Effector CD4-positive, alpha-beta T cell (primary cell): ENCODE results near the gene STK17A.
"Not testable (repeated sequence)": the region's sequence is repeated elsewhere in the genome, so short reads cannot be mapped to it uniquely, and the experiment has no call there.

Experiments used
- DNase-seq: peaks from one replicate; pipeline ENCODE4 v3.0.0-alpha.2; 2020

The STK17A gene

DNA sequence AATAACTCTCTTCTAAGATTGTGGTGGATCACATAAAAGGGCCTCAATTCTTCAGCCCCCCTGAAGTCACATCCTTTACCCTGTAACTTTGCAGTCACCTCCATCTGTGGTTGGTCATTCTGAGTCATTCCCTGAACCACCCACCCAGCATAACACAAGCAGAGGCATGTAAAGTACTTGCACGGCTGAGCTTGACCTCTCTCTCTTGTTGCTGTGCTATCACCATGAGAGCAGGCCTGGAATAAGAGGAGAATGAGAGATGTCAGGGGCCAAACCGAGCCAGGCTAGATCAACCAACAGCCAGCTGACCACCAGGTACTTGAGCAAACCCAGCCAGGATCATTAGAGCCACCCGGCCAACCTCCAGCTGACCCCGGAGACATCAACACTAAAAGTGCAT is 13.5 kb upstream of the STK17A start:
- DNase-seq, result no peak

GRCh38 chr7:43570688-43571365 is 12.1 kb upstream of the STK17A start:
- no peak for DNase-seq

GRCh38 chr7:43572516-43573049 is 10.3 kb upstream of the STK17A start:
- DNase-seq, result no peak

DNA sequence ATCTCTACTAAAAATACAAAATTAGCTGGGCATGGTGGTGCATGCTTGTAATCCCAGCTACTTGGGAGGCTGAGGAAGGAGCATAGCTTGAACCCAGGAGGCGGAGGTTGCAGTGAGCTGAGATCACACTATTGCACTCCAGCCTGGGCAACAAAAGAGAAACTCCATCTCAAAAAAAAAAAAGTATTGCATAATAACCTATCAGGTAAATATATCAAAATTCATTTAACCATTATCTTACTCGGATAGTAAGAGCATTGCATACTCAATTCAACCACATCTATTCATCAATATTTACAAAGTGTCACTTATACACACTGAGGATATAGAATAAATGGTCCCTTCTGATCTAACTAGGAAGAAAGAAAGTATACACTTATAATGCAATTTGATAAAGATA is 9.1 kb upstream of the STK17A start:
- DNase-seq, result not testable (repeated sequence)

GRCh38 chr7:43575506-43575905 is 7.4 kb upstream of the STK17A start:
- DNase-seq, result no peak

DNA sequence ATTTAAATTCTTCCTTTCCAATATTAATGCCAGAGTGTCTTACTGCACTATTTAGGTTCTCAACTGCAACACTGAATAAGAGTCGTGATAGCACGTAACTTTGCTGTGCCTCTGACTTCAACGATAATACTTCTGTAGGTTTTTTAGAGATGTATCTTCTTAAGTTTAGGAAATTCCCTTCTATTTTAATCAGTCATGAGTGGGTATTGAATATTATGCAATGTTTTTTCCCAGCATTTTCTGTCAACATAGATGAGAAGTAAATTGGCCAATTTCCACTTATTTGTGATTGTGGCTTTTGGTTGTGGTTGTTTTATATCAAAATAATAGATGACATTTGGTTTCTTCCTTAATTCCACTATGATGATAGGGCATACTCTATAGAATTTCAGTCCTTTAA is 6.7 kb upstream of the STK17A start:
- no peak for DNase-seq

DNA sequence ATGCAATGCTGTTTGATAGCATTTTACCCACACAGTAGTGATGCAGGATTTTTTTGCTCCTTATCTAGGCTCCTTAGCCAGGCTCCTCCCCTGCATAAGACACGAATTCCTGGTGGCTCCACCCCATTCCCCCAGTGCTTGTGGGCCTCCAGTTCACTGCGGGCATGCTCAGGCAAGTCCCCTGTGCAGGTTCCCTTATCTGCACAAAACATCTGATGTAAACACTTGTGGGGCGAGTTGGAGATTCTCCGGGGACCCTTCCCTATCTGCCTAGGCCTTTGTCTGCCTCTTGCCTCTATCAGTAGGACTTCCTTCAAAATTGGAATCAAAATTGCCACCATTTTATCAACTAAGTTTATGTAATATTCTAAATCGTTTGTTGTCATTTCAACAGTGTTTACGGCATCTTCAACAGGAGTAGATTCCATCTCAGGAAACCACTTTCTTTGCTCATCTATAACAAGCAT is 5.4 kb upstream of the STK17A start:
- no peak for DNase-seq

GRCh38 chr7:43583424-43584194 is 701 bp downstream of the STK17A start:
- peak; percentile 60 for DNase-seq

DNA sequence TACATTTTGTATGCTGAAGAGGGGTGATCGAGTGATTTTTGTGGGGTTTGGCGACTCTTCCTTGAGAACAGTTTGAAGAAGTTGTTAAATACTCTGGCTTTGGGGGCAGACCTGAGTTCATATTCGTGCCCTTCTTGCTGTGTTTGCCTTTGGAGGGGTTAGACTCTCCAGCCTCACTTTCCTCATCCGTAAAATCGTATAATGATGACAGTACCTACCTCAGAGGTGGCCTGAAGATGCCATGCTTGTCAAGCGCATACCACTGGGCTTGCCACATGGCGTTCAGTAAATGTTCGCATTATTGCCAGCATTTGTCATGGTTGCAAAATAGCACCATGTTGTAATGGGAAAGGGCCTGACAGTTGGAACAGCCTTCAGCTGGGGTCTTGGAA is 1.3 kb downstream of the STK17A start:
- peak; percentile 23 for DNase-seq

DNA sequence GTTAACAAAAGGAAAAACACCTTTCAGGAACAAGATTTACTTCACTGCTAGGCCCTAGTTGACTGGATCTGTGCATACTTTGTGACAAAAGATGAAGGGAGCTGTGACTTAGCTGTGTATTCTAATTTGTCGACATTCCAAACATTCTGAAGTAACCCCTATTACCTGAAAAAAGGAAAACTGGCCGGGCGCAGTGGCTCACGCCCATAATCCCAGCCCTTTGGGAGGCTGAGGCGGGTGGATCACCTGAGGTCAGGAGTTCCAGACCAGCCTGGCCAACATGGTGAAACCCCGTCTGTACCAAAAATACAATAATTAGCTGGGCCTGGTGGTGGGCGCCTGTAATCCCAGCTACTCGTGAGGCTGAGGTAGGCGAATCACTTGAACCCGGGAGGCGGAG is 1.8 kb downstream of the STK17A start:
- DNase-seq, result not testable (repeated sequence)

DNA sequence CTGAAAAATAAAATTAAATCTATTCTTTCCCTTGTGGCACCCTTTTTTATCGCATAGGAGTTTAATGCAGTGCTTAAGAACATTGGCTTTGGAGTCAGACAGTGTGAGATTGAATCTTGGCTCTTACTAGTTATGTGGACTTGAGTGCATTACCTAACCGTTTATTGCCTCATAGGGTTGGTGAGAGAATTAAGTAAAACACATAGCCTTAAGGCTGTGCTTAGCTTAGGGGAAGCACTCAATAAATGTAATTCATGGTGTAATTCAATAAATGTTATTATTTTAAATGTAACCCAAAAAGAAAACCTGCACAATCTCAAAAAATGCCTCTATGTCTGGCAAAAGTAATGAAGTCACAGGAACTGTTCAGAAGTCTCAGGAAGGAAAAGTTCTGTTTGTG is 2.7 kb downstream of the STK17A start:
- DNase-seq, result no peak

GRCh38 chr7:43586251-43586900 is 3.5 kb downstream of the STK17A start:
- DNase-seq, result no peak

DNA sequence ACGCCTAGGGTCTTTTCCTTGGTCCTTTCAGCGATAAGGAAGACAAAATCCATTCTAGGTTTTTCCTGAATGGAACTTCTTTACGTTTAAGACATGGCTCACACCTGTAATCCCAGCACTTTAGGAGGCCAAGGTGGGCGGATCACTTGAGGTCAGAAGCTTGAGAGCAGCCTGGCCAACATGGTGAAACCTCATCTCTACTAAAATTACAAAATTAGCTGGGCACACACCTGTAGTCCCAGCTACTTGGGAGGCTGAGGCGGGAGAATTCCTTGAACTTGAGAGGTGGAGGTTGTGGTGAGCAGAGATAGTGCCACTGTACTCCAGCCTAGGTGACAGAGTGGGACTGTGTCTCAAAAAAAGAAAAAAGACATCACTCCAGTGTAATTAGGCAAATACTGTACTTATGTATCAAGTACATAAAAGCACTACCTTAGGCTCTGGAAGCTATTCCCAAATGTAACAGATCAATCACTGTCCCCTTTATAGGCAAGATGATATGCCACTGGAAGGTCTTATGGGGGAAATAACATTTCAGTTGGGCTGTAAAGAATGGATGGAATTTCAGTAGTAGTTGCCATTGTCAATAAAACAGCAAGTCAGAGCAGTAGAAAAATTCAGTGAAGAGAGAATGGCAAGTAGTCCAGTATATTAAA is 5.7 kb downstream of the STK17A start:
- no peak for DNase-seq

GRCh38 chr7:43589133-43589478 is 6.2 kb downstream of the STK17A start:
- DNase-seq, result no peak

- DNase-seq, result no peak
Observed at GRCh38 chr7:43589728-43590127, 6.8 kb downstream of the STK17A start.

DNA sequence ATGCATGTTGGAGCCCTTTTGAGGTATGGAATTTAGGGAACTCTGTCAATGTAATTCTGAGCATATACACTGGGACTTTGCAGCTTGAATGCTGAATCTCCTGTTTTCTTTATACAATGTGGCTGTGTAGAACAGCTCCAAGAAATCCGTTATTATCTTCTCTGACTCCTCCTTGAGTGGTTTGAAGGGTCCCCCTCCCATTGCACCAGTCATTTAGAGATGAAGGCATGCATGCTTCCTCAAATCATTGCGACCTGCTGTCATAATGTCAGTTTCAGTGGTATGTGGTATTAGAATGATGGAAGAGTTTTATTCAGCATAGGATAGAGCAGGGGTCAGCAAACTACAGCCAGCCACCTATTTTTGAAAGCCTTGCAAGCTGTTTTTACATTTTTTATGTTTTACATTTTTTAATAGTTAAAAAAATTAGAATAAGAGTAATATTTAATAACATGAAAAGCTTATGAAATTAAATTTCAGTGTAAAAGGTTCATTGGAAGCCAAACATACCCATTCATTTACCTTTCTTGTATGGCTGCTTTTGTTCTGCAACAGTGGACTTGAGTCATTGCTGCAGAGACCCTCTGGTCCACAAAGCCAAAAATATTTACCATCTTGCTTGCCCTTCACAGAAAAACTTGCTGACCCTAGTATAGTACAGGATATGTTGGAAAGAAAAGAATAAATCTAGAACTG is 8.1 kb downstream of the STK17A start:
- DNase-seq, result no peak

- DNase-seq, result no peak
Observed at GRCh38 chr7:43591558-43592180, 8.8 kb downstream of the STK17A start.

- DNase-seq, result no peak
Observed at GRCh38 chr7:43592326-43592725, 9.4 kb downstream of the STK17A start.

DNA sequence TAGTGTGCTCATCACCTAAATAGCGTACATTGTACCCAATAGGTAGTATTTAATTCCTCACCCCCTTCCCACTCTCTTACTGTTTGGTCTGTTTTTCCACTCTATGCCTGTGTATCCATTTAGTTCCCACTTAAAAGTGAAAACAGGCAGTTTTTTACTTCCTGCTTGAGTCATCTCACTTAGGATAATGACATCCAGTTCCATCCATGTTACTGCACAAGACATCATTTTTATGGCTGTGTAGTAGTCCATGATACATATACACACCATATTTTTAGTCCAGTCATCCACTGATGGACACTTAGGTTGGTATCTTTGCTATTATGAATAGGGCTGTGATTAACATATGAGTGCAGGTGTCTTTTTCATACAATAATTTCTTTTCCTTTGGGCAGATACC is 10.1 kb downstream of the STK17A start:
- no peak for DNase-seq

GRCh38 chr7:43594020-43594419 is 11.1 kb downstream of the STK17A start:
- no peak for DNase-seq

DNA sequence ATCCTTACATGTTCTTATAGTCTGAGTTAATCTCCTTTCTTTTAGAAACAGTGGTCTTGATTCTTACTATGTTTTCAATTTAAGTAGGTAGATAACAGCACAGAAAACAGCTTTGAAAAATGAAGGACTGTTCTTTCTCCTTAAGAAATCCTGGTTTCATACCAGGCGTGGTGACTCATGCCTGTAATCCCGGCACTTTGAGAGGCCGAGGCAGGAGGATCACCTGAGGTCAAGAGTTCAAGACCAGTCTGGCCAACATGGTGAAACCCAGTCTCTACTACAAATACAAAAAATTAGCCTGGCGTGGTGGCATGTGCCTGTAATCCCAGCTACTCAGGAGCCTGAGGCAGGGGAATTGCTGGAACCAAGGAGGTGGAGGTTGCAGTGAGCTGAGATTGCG is 13.5 kb downstream of the STK17A start:
- not testable (repeated sequence) for DNase-seq

- DNase-seq, result no peak
Observed at GRCh38 chr7:43600056-43600455, 17.1 kb downstream of the STK17A start.
